HUES6 (cell line): ENCODE measurements around the gene ANK2.
"Not testable (repeated sequence)": the region's sequence is repeated elsewhere in the genome, so short reads cannot be mapped to it uniquely, and the experiment has no call there.

Source experiments
- H3K27ac ChIP-seq: 2 replicates; pipeline ENCODE4 v1.7.0; 2013; ENCODE audit warnings: low read depth, mild to moderate bottlenecking, low read length, inconsistent platforms
- H3K27me3 ChIP-seq: 2 replicates; pipeline ENCODE4 v1.6.1; 2013; ENCODE audit warnings: low read length; ENCODE audit not compliant: control insufficient read depth, insufficient read depth
- H3K36me3 ChIP-seq: 2 replicates; pipeline ENCODE4 v1.6.1; 2013; ENCODE audit warnings: low read length; ENCODE audit not compliant: control insufficient read depth, insufficient read depth
- H3K4me1 ChIP-seq: 2 replicates; pipeline ENCODE4 v1.6.1; 2013; ENCODE audit warnings: low read length; ENCODE audit not compliant: control insufficient read depth, insufficient read depth
- H3K4me3 ChIP-seq: 2 replicates; pipeline ENCODE4 v1.5.1; 2013; ENCODE audit warnings: low read depth, low read length
- H3K9ac ChIP-seq: one replicate; pipeline ENCODE4 v1.6.1; 2013; ENCODE audit warnings: mild to moderate bottlenecking, low read length
- H3K9me3 ChIP-seq: 2 replicates; pipeline ENCODE4 v1.6.1; 2013; ENCODE audit warnings: low read depth, low read length; ENCODE audit not compliant: control insufficient read depth, insufficient read depth

The ANK2 gene

DNA sequence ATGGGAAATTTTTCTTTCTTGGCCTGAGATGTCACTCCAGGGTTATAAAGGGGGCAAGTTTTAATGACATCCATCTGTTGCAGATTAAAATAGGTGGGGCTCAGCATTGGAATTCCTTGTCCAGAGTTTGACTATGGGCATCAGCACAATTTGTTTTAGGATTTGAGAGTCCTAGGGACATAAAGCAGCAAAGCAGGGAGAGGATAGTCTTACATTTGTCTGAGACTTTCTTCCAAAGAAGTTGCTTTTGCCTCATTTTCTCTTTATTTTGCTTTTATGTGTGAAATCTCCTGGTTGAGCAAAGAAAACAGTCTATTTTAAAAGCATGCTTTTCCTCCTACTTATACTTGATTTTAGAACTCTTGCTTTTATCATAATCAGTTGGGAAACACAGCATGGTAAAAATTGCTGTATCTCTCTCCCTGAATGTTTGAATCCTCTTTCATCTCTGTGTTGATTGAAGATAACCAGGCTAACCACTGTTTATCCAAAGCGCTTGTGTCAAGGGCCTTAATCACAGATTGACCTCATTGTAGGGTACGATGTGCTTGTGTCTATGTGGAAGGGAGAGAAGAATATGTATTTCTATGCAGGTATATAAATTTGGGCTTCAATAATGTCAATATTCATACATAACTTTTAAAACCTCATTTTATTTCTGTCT lies 121.5 kb downstream of the ANK2 start:
- no peak overlapping the region for H3K4me3 ChIP-seq
- H3K9ac ChIP-seq: no peak overlapping the region
- H3K36me3 ChIP-seq: no peaks in the 10 kb centered on the region
- H3K9me3 ChIP-seq: no peaks in the 10 kb centered on the region
- no peak overlapping the region for H3K27ac ChIP-seq
- H3K4me1 ChIP-seq: peaks cover 16% of the 10 kb centered on the region
- no peaks in the 10 kb centered on the region for H3K27me3 ChIP-seq

DNA sequence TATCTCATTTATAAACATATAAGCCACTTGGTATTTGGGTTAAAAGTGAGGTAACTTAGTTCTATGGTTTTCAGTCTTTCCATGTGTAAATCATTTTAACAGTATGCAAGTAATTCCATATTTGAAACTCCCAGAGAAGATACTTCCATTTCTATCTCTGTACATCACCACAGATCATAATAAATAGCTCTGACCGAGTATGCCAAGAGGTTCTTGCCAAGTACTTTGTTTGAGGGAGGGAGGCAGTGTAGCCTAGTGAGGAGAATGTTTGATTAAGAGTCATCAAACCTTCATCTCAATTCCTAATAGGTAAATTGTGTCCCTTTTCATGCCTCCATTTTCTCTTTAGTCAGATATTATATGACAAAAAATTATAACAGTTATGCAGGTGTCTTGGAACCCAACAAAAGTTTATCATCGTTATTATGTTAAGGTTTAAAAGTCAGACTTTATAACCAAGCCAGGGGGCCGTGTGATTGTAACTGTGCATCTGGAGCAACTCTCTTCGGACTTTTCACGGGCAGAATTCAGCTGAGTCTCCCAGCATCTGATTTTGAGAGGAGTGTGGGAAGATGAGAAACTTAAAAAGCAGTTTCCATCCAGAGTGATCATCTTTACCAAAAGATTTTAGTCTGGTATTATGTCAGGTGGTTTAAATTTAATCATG lies 123.8 kb downstream of the ANK2 start:
- no peaks in the 10 kb centered on the region for H3K27me3 ChIP-seq
- H3K36me3 ChIP-seq: no peaks in the 10 kb centered on the region
- H3K9me3 ChIP-seq: no peaks in the 10 kb centered on the region
- no peak overlapping the region for H3K9ac ChIP-seq
- H3K4me3 ChIP-seq: no peak overlapping the region
- no peak overlapping the region for H3K27ac ChIP-seq
- peaks cover 15% of the 10 kb centered on the region for H3K4me1 ChIP-seq

DNA sequence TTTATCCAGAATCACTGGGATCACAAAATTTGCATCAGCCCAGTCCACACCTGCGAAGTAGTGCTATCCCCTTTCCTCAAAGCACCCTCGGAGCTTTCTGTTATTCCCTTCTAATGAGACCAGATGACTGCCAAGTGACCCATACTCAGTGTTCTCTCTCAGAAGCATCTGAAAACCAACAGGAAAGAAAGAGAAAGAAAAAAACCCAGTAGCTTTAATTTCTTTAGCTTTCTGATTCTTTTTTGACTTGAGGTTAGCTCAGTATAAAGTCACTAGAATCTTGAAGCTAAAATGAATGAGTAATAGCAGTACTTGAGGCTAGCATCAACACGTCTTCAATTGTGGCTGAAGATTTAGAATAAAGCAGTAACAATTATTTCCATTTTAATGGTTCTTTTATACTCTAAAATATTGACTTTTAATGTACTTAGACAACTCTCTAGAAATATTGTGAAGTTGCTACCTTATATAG lies 124.4 kb downstream of the ANK2 start:
- Histone ChIP-seq H3K36me3 (no peaks in the 10 kb centered on the region), H3K4me3 (no peak overlapping the region), H3K27ac (no peak overlapping the region), H3K4me1 (peaks cover 9% of the 10 kb centered on the region), H3K27me3 (no peaks in the 10 kb centered on the region), H3K9ac (no peak overlapping the region), H3K9me3 (no peaks in the 10 kb centered on the region)

DNA sequence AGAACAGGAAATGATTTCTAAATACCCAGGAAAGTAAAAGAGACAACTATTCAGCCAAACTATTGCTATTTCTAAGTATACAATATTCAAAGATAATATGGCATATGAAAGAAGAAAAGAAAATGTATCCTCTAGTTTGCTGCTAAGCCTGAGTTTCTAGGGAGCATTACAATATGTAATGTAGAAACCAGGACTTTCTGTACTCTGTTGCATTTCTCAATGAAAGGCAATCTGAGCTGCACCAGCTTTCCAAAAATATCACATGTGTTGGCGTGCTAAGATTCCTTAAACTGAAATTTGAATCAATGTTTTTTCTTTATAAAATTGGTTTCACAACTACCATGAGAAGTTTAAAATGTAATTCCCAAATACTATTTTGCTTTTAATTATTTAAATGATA lies 129.6 kb downstream of the ANK2 start:
- Histone ChIP-seq H3K27ac (no peak overlapping the region), H3K9me3 (no peaks in the 10 kb centered on the region), H3K9ac (no peak overlapping the region), H3K27me3 (no peaks in the 10 kb centered on the region), H3K4me3 (no peak overlapping the region), H3K4me1 (no peaks in the 10 kb centered on the region), H3K36me3 (no peaks in the 10 kb centered on the region)

DNA sequence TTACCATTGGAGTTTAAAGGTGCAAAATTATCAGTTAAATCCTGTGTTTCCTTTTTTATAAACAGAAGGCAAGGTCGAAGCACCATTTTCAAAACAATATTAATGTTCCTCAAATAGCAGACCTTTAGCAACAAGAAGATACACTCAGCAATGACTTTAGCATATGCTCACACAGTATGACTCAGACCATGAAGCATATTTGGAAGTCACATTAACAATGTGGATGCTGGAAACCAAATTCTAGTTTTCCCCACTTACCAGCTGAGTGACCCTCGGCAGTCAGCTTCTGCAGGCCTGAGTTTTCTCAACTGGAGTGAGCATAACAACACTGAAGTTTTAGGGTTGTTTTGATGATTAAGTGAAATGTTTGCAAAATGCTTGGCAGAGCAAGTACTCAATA lies 130.5 kb downstream of the ANK2 start:
- Histone ChIP-seq H3K9me3 (no peaks in the 10 kb centered on the region), H3K9ac (no peak overlapping the region), H3K4me3 (no peak overlapping the region), H3K4me1 (no peaks in the 10 kb centered on the region), H3K27me3 (no peaks in the 10 kb centered on the region), H3K27ac (no peak overlapping the region), H3K36me3 (no peaks in the 10 kb centered on the region)

DNA sequence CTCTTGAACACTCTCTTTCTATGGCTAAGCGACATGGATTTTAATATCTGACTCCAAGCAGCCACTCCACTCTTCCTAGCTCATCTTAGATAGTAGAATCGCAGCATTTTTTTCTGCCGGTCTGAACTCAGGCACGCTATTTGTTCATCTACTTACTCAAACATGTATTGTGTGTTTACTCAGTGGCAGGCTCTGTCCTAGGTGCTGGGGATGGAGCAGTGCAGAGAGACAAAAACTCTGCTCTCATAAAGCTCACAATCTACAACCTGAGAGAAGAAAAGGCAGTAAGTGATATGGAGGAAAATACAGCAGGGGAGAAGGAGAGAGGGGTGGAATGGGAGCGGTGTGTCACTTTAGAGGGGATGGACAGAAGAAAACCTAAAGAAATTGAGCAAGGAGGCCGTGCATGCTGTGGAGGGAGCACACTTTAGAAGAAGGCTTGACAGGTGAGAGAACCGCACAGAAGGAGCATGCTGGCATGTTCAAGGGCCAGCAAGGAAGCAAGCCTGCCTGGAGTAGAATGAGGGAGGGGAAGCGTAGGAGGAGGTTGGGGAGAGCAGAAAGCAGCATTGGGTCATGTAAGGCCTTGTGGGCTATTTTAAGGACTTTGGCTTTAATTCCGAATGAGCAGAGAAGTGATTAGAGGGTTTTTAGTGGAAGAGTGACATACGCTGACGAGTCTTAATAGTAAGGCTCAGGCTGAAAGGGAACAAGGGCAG lies 132.0 kb downstream of the ANK2 start:
- Histone ChIP-seq H3K27me3 (no peaks in the 10 kb centered on the region), H3K4me1 (no peaks in the 10 kb centered on the region), H3K27ac (no peak overlapping the region), H3K4me3 (no peak overlapping the region), H3K9ac (no peak overlapping the region), H3K9me3 (no peaks in the 10 kb centered on the region), H3K36me3 (no peaks in the 10 kb centered on the region)

DNA sequence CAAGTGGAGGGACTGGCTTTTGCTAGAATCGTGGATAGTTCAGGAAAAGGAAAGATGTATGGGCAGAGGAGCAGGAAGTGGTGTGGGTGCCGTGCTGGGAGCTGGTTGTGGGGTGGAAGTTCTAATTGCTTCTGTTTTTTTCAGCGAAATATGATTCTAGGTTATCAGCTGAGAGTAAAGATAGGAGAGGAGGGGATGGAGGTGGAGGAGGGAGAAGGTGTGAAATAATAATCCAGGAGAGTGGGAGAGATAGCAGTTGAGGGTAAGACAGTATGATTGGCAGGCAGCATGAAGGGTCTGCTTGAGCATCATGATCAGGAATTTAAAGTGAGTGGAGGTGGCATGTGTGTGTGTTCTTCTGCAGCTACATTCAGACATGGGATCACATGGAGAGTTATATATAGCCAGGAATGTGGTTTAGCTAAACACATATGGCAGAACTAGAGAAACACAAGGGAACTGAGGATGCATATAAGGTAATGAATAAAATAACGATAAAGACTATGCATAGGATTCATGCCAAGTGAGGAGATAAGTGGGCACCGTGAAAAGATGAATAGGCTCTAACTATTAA lies 133.7 kb downstream of the ANK2 start:
- H3K36me3 ChIP-seq: no peaks in the 10 kb centered on the region
- no peak overlapping the region for H3K27ac ChIP-seq
- no peaks in the 10 kb centered on the region; the same call in 1 of the 2 replicates for H3K4me1 ChIP-seq
- no peaks in the 10 kb centered on the region for H3K9me3 ChIP-seq
- no peaks in the 10 kb centered on the region for H3K27me3 ChIP-seq
- H3K4me3 ChIP-seq: no peak overlapping the region
- H3K9ac ChIP-seq: no peak overlapping the region

DNA sequence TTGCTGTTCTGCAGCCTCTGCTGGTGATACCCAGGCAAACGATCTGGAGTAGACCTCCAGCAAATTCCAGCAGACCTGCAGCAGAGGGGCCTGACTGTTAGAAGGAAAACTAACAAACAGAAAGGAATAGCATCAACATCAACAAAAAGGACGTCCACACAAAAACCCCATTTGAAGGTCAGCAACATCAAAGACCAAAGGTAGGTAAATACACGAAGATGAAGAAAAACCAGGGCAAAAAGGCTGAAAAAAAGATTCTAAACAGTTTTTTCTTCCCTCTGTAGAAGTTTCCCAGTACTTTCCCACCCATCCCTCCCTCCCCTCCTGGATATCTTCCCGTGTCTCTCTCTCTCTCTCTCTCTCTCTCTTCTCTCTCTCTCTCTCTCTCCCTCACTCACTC lies 136.8 kb downstream of the ANK2 start:
- H3K9me3 ChIP-seq, H3K9ac ChIP-seq, H3K27ac ChIP-seq, H3K27me3 ChIP-seq, H3K36me3 ChIP-seq, H3K4me3 ChIP-seq: not testable (repeated sequence)
- H3K4me1 ChIP-seq: peaks cover 11% of the 10 kb centered on the region

DNA sequence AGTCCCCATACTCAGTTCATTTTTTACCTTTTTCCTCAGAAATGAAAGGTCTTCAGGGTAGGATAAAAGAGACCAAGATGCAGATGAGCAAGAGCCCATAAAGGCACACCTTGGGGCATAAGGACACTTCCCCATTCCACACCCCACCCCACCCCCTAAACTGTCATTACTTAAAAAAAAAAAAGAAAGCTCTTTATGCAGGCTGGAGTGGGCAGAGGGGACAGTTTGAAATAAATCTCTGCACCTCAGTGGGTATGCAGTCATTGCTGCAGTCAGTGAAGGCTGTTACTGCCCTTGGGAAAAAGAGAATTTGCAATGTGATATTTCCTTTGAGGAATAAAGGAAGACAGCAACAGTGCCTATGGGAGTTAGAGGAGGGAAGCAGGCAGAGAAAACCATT lies 137.5 kb downstream of the ANK2 start:
- no peaks in the 10 kb centered on the region for H3K9me3 ChIP-seq
- no peak overlapping the region for H3K4me3 ChIP-seq

DNA sequence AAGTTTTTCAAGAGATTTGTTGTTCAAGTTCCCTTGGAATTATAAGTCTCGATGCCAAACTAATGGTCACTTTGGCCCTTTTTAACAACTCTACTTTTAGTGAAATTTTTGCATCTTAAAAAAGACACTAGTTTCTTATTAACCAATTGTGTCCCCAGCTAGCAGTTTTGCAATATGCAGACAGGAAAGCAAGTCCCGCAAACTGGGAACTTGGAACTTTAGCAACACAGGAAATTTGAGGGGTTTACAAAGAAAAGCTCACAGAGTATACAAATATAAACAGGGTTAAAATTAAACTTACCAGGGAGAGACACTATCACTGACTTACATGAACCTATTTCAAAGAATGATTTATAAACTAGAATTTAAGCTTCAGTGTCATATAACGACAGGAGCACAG lies 137.9 kb downstream of the ANK2 start:
- no peaks in the 10 kb centered on the region for H3K27me3 ChIP-seq
- no peaks in the 10 kb centered on the region for H3K36me3 ChIP-seq
- H3K27ac ChIP-seq: no peak overlapping the region
- no peak overlapping the region for H3K4me3 ChIP-seq
- no peak overlapping the region for H3K9ac ChIP-seq
- H3K9me3 ChIP-seq: no peaks in the 10 kb centered on the region
- peaks cover 11% of the 10 kb centered on the region for H3K4me1 ChIP-seq

More for the DNA sequence above, 137.5 kb downstream of the ANK2 start:
- Histone ChIP-seq H3K4me1 (peaks cover 11% of the 10 kb centered on the region), H3K27me3 (no peaks in the 10 kb centered on the region), H3K9ac (no peak overlapping the region), H3K27ac (no peak overlapping the region), H3K36me3 (no peaks in the 10 kb centered on the region)

DNA sequence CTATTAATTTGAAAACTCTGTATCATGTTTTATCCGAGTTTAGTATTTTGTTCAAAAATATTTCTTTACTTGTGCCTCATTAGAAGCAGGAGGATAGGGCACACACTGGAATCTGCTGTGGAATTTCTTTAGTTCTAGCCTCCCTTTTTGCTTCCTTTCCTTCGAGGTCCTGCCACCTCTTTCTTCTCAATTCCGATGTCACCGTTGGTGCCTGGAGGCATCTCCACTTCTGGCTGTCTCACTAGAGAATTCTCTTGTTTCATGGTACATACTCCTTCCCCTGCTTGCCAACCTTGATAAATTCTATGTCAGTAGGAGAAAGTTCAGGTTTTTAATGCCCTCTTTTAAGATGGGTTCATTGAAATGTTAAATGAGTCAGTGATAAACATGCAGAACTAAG lies 140.1 kb downstream of the ANK2 start:
- Histone ChIP-seq H3K36me3 (no peaks in the 10 kb centered on the region), H3K27ac (no peak overlapping the region), H3K9me3 (no peaks in the 10 kb centered on the region)

More for the DNA sequence above, 140.1 kb downstream of the ANK2 start:
- peaks cover 11% of the 10 kb centered on the region for H3K4me1 ChIP-seq
- no peak overlapping the region for H3K4me3 ChIP-seq
- no peaks in the 10 kb centered on the region for H3K27me3 ChIP-seq
- H3K9ac ChIP-seq: no peak overlapping the region
